G401 (cell line): Measurements from ENCODE around the gene EHD4. TPM values are rescaled to one million over a fixed set of nuclear protein-coding genes. Genes with fewer than 3 reads are reported as not detected.

Experiments used
- DNase-seq: peaks from one replicate; pipeline ENCODE4 v3.0.0-alpha.2; 2015; ENCODE audit warnings: low spot score
- in situ Hi-C: cut with HindIII; loops from 2 replicates; pipeline ENCODE4 v1.10.0; 2016; ENCODE audit warnings: low sequenced_read_pairs, mixed read lengths
- total RNA-seq: library from RNA; depleted of rRNA; stranded (reverse); fragments of >200 nt; shearing (Covaris generic); gene quantifications from 2 replicates; pipeline ENCODE4 v1.2.3, GENCODE V29; 2014

EHD4 gene
- total RNA-seq, 1 experiment from 2014 or later = 8.8 TPM

- in situ Hi-C loops = no loop called here
- peak; percentile 17 for DNase-seq
Measured at GRCh38 chr15:41965441-41966413, 6.6 kb downstream of the EHD4 start.

GRCh38 chr15:41961595-41962202 lies 10.7 kb downstream of the EHD4 start:
- no peak for DNase-seq
- in situ Hi-C loops = no loop called here

- no peak for DNase-seq
- in situ Hi-C loops = no loop called here
Measured at GRCh38 chr15:41961001-41961518, 11.3 kb downstream of the EHD4 start.

- in situ Hi-C loops = no loop called here
Measured at GRCh38 chr15:41958002-41958420, 14.3 kb downstream of the EHD4 start.

GRCh38 chr15:41957021-41957897 lies 15.1 kb downstream of the EHD4 start:
- in situ Hi-C loops = no loop called here
- DNase-seq = no peak

More at GRCh38 chr15:41958002-41958420, 14.3 kb downstream of the EHD4 start:
- DNase-seq = no peak

- in situ Hi-C loops = no loop called here
- no peak for DNase-seq
Measured at GRCh38 chr15:41955807-41956525, 16.4 kb downstream of the EHD4 start.

GRCh38 chr15:41955100-41955499 lies 17.3 kb downstream of the EHD4 start:
- in situ Hi-C loops = no loop called here
- no peak for DNase-seq

GRCh38 chr15:41954036-41954435 lies 18.3 kb downstream of the EHD4 start:
- in situ Hi-C loops = no loop called here

GRCh38 chr15:41952013-41952563 lies 20.3 kb downstream of the EHD4 start:
- in situ Hi-C loops = no loop called here
- DNase-seq = no peak

More at GRCh38 chr15:41954036-41954435, 18.3 kb downstream of the EHD4 start:
- no peak for DNase-seq

GRCh38 chr15:41951571-41951970 lies 20.8 kb downstream of the EHD4 start:
- no peak for DNase-seq
- in situ Hi-C loops = no loop called here

- DNase-seq = no peak
- in situ Hi-C loops = no loop called here
Measured at GRCh38 chr15:41950489-41950888, 21.9 kb downstream of the EHD4 start.

GRCh38 chr15:41950127-41950483 lies 22.3 kb downstream of the EHD4 start:
- DNase-seq = no peak
- in situ Hi-C loops = no loop called here

GRCh38 chr15:41949401-41950126 lies 22.8 kb downstream of the EHD4 start:
- no peak for DNase-seq
- in situ Hi-C loops = no loop called here

GRCh38 chr15:41948490-41948889 lies 23.9 kb downstream of the EHD4 start:
- in situ Hi-C loops = no loop called here

GRCh38 chr15:41946970-41947369 lies 25.4 kb downstream of the EHD4 start:
- DNase-seq = no peak
- in situ Hi-C loops = no loop called here

More at GRCh38 chr15:41948490-41948889, 23.9 kb downstream of the EHD4 start:
- DNase-seq = no peak

- DNase-seq = no peak
- in situ Hi-C loops = no loop called here
Measured at GRCh38 chr15:41945731-41946130, 26.6 kb downstream of the EHD4 start.

GRCh38 chr15:41945221-41945620 lies 27.1 kb downstream of the EHD4 start:
- in situ Hi-C loops = no loop called here
- DNase-seq = no peak
